Hepatocyte (in vitro differentiated cells): ENCODE data around the gene SLC5A6. TPM values are rescaled to one million over a fixed set of nuclear protein-coding genes. Genes with fewer than 3 reads are reported as not detected.

Source experiments
- DNase-seq: peaks from one replicate; pipeline ENCODE4 v3.0.0-alpha.2; 2016; ENCODE audit warnings: low spot score
- H2AFZ ChIP-seq: fragments of 200-600 bp; sonication (generic); 2 replicates; pipeline ENCODE4 v1.6.0; 2016; ENCODE audit warnings: antibody characterized with exemption, mild to moderate bottlenecking
- H3K27ac ChIP-seq: fragments of 200-600 bp; sonication (generic); 2 replicates; pipeline ENCODE4 v1.5.1; 2016; ENCODE audit warnings: mild to moderate bottlenecking
- H3K27me3 ChIP-seq: fragments of 200-600 bp; sonication (generic); 2 replicates; pipeline ENCODE4 v1.6.1; 2016
- H3K36me3 ChIP-seq: fragments of 200-600 bp; sonication (generic); replicated peaks from 2 replicates; pipeline ENCODE4 v1.5.1; 2016; ENCODE audit warnings: low read depth; ENCODE audit not compliant: insufficient read depth
- H3K4me1 ChIP-seq: fragments of 200-600 bp; sonication (generic); 2 replicates; pipeline ENCODE4 v1.5.1; 2016; ENCODE audit warnings: mild to moderate bottlenecking, moderate library complexity; ENCODE audit not compliant: insufficient read depth
- H3K4me2 ChIP-seq: fragments of 200-600 bp; sonication (generic); 2 replicates; pipeline ENCODE4 v1.6.0; 2016
- H3K4me3 ChIP-seq: fragments of 200-600 bp; sonication (generic); 2 replicates; pipeline ENCODE4 v1.5.1; 2016; ENCODE audit warnings: mild to moderate bottlenecking
- H3K79me2 ChIP-seq: fragments of 200-600 bp; sonication (generic); 2 replicates; pipeline ENCODE4 v1.6.0; 2017; ENCODE audit warnings: mild to moderate bottlenecking
- H3K9me2 ChIP-seq: fragments of 200-600 bp; sonication (generic); replicated peaks from 2 replicates; pipeline ENCODE4 v1.6.0; 2017; ENCODE audit warnings: mild to moderate bottlenecking; ENCODE audit not compliant: insufficient read depth
- H3K9me3 ChIP-seq: fragments of 200-600 bp; sonication (generic); 2 replicates; pipeline ENCODE4 v1.5.1; 2016; ENCODE audit warnings: low read depth, mild to moderate bottlenecking
- H4K20me1 ChIP-seq: fragments of 200-600 bp; sonication (generic); 2 replicates; pipeline ENCODE4 v1.6.0; 2016; ENCODE audit warnings: mild to moderate bottlenecking; ENCODE audit not compliant: insufficient read depth, poor library complexity, severe bottlenecking
- EZH2 ChIP-seq: fragments of 200-600 bp; sonication (generic); IDR thresholded peaks from 2 replicates; pipeline ENCODE4 v1.6.1; 2016; ENCODE audit warnings: antibody characterized with exemption, mild to moderate bottlenecking, borderline replicate concordance
- EZH2phosphoT487 ChIP-seq: fragments of 200-600 bp; sonication (generic); IDR thresholded peaks from one replicate; pipeline ENCODE4 v1.6.1; 2018; ENCODE audit warnings: antibody characterized with exemption, mild to moderate bottlenecking, low read depth, moderate library complexity; ENCODE audit not compliant: unreplicated experiment, severe bottlenecking
- WGBS: methylation state at CpG from one replicate; pipeline ENCODE4 v1.1.6; 2016; ENCODE audit warnings: low lambda C conversion rate; ENCODE audit errors: missing lambda C conversion rate; 5-methylcytosine and 5-hydroxymethylcytosine counted together
- polyA plus RNA-seq: library from polyadenylated mRNA; unstranded; fragments of >200 nt; fragmentation: Nextera tagmentation; extraction: Ambion mirVana; gene quantifications from 2 replicates; pipeline ENCODE4 v1.2.1, GENCODE V29; 2016
- total RNA-seq: library from RNA; depleted of rRNA; stranded (reverse); fragments of >200 nt; gene quantifications from 2 replicates; pipeline ENCODE4 v1.2.3, GENCODE V29; 2014
- TF ChIP-seq, protein P1 (sequence below): fragments of 200-600 bp; sonication (generic); IDR thresholded peaks from 2 replicates; pipeline ENCODE4 v1.5.1; 2016; ENCODE audit warnings: antibody characterized with exemption, mild to moderate bottlenecking; ENCODE audit not compliant: poor library complexity

The SLC5A6 gene
- total and polyA plus RNA-seq, 2 experiments from 2014 or later = 58.9 to 72.3 TPM

DNA sequence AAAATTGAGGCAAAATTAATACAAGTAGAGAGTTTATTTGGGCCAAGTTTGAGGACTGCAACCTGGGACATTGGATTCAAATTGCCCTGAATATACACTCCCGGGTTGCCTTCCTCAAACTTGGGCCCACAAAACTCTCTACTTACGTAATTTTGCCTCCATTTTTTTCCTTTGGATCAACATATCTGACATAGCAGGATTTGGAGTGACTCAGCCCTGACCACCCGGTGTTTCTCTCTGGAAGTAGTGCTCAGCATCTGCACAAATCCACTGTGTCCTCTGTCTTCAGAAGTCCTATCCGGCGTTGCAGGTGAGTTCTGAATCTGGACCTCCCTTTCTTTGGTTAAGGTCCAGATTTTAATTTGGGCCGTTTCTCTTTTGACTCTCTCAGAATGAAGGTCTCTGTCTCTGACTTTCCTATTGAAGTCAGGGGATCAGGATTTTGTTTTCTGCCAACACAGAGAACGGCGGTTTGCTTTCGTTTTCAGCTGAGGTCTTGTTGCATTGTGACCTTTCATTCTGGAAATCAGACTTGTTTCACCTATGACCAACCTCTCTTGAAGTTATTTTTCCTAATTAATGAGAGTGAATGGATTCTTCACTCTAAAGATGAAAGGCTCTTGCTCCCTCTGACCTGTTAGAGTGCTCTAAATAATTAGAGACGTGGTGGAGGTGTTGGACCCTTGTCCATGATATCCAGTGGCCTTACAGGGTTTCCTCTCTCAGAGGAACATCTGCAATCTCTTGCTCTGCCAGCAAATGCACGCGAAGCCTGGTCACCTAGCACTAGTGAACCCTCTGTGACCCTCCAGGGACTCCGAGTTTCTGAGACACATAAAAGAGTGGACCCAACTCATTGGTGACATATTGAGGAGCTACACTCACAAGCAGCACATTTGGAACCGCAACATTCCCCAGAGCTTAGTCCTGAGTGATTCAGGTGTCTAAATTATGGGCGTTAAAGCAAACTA is 49.6 kb downstream of the SLC5A6 start:
- H3K27me3 ChIP-seq = no peaks in the 10 kb centered on the region
- no peak overlapping the region for H3K4me3 ChIP-seq
- H3K9me3 ChIP-seq = no peaks in the 10 kb centered on the region
- H3K79me2 ChIP-seq = no peaks in the 10 kb centered on the region
- no peak overlapping the region for H3K4me2 ChIP-seq
- WGBS = 84% methylated on average over 15 of the region's 15 CpGs
- no peaks in the 10 kb centered on the region for H4K20me1 ChIP-seq
- H3K27ac ChIP-seq = no peak overlapping the region
- no peaks in the 10 kb centered on the region for H3K9me2 ChIP-seq
- H2AFZ ChIP-seq = no peak overlapping the region
- no peaks in the 10 kb centered on the region for H3K4me1 ChIP-seq
- TF ChIP-seq EZH2 = no peak
- TF ChIP-seq, protein P1, sequence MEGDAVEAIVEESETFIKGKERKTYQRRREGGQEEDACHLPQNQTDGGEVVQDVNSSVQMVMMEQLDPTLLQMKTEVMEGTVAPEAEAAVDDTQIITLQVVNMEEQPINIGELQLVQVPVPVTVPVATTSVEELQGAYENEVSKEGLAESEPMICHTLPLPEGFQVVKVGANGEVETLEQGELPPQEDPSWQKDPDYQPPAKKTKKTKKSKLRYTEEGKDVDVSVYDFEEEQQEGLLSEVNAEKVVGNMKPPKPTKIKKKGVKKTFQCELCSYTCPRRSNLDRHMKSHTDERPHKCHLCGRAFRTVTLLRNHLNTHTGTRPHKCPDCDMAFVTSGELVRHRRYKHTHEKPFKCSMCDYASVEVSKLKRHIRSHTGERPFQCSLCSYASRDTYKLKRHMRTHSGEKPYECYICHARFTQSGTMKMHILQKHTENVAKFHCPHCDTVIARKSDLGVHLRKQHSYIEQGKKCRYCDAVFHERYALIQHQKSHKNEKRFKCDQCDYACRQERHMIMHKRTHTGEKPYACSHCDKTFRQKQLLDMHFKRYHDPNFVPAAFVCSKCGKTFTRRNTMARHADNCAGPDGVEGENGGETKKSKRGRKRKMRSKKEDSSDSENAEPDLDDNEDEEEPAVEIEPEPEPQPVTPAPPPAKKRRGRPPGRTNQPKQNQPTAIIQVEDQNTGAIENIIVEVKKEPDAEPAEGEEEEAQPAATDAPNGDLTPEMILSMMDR = no peak
- TF ChIP-seq EZH2phosphoT487 = no peak
- no peak for DNase-seq
- H3K36me3 ChIP-seq = no peaks in the 10 kb centered on the region

DNA sequence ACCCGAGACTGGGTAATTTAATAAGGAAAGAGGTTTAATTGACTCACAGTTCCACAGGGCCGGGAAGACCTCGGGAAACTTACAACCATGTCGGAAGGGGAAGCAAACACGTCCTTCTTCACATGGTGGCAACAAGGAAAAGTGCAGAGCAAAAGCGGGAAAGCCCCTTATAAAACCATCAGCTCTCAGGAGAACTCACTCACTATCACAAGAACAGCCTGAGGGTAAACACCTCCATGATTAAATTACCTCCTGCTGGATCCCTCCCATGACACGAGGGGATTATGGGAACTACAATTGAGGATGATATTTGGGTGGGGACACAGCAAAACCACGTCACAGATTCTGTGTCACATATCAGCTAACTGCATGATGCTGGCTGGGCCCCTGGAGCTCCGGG is 51.9 kb downstream of the SLC5A6 start:
- no peaks in the 10 kb centered on the region for H3K4me1 ChIP-seq
- H3K79me2 ChIP-seq = no peaks in the 10 kb centered on the region
- TF ChIP-seq EZH2phosphoT487 (no peak), EZH2 (no peak)
- TF ChIP-seq, protein P1 = no peak
- H4K20me1 ChIP-seq = no peaks in the 10 kb centered on the region
- 78% methylated on average over 9 of the region's 9 CpGs for WGBS
- no peak overlapping the region for H3K4me2 ChIP-seq
- H2AFZ ChIP-seq = no peak overlapping the region
- no peaks in the 10 kb centered on the region for H3K36me3 ChIP-seq
- DNase-seq = no peak
- no peak overlapping the region for H3K4me3 ChIP-seq
- no peaks in the 10 kb centered on the region for H3K27me3 ChIP-seq
- no peaks in the 10 kb centered on the region for H3K9me2 ChIP-seq
- no peaks in the 10 kb centered on the region for H3K9me3 ChIP-seq
- no peak overlapping the region for H3K27ac ChIP-seq

DNA sequence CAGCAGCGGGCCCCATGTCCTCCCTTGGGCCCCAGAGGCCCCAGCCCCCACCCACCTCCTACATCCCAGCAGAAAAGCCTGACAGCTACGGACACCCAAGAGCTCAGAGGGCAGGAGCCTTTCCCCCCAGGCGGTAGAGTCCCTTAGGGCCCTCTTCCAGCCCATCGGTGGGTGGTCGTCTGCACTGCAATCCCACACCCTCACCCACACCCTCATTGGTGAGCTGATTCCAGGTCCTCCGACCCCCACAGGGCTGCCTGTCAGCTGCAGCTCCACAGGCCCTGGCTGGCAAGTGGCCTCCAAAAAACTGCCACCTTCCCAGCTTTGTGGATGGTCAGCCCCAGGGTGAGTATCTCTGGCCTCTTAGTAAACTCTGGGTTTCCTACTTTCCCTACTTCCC is 52.8 kb downstream of the SLC5A6 start:
- no peak for DNase-seq
- H3K4me3 ChIP-seq = no peak overlapping the region
- no peaks in the 10 kb centered on the region for H3K27me3 ChIP-seq
- no peaks in the 10 kb centered on the region for H3K36me3 ChIP-seq
- H2AFZ ChIP-seq = no peak overlapping the region
- no peaks in the 10 kb centered on the region for H3K79me2 ChIP-seq
- WGBS = 80% methylated on average over 5 of the region's 6 CpGs
- H3K9me2 ChIP-seq = no peaks in the 10 kb centered on the region
- TF ChIP-seq EZH2 = no peak
- TF ChIP-seq EZH2phosphoT487 = no peak
- TF ChIP-seq, protein P1 = no peak
- H3K4me1 ChIP-seq = no peaks in the 10 kb centered on the region
- no peaks in the 10 kb centered on the region for H3K9me3 ChIP-seq
- H3K4me2 ChIP-seq = no peak overlapping the region
- H3K27ac ChIP-seq = no peak overlapping the region
- H4K20me1 ChIP-seq = no peaks in the 10 kb centered on the region
